ENCODE data around the gene IL17REL. TPM values are rescaled to one million over a fixed set of nuclear protein-coding genes. Genes with fewer than 3 reads are reported as not detected.

IL17REL gene
- total and polyA plus RNA-seq, 10 of the 15 experiments (the other 5 are each of a cell fraction or from before 2014, with no cell fraction given), result 0.03 TPM; not detected in 9

DNA sequence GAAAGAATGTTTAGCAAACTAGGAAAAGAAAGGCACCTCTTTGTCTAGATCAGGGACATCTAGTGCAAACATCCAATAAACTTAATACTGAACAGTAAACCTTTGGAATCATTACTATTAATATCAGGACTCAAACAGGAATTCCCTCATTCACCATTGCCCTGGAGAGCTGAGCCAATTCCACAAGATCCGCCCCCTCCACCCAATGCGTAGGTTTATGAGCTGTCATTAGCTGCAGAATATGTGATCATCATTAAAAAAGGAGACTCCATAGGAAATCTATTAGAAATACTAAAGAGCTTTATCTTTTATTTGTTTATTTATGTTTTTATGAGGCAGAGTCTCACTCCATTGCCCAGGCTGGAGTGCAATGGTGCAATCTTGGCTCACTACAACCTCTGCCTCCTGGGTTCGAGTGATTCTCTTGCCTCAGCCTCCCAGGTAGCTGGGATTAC, 5.5 kb downstream of the IL17REL start:
- POLR2A ChIA-PET, result interaction anchor here (1.1 kb wide), 1 partner anchor 10 kb away, joined by 4 read pairs; no protein-coding TSS in a partner anchor
- Histone ChIP-seq H3K27me3 (replicated peaks in 1 of 2; ENCODE audit: control insufficient read depth in 2 of 2, insufficient read depth in 2 of 2, low read length in 1 of 2) (no peaks in the 10 kb centered on the region), H3K9me3 (replicated peaks; ENCODE audit: control insufficient read depth, insufficient read depth, low read length) (no peaks in the 10 kb centered on the region), H3K36me3 (ENCODE audit: control insufficient read depth in 2 of 2, insufficient read depth in 2 of 2, low read length in 1 of 2) (no peaks in the 10 kb centered on the region), H3K4me1 (ENCODE audit: control insufficient read depth, insufficient read depth, low read length) (peaks cover 11% of the 10 kb centered on the region), H2AFZ (ENCODE audit: control insufficient read depth, low read depth, low read length) (no peak overlapping the region), H4K20me1 (ENCODE audit: control insufficient read depth, insufficient read depth) (no peaks in the 10 kb centered on the region), H3K4me3 (no peak overlapping the region), H3K9ac (ENCODE audit: control insufficient read depth, insufficient read depth, low read length) (no peak overlapping the region), H3K4me2 (ENCODE audit: control insufficient read depth, insufficient read depth) (no peak overlapping the region), H3K79me2 (ENCODE audit: control insufficient read depth, insufficient read depth, low read length) (no peaks in the 10 kb centered on the region), H3K27ac (ENCODE audit: control insufficient read depth, insufficient read depth) (no peak overlapping the region)
- CTCF ChIA-PET, result interaction anchor here (1.0 to 2.1 kb wide), 4 partner anchors 11 to 77 kb away, joined by 3 to 8 read pairs (median 6); no protein-coding TSS in a partner anchor
- no TSS peak for BruUV-seq (replicated peaks)
- no peak for FAIRE-seq
- ATAC-seq, result no peak
- intact Hi-C loops (cut with micrococcal nuclease; ENCODE audit: unreplicated experiment), result no loop called here
- DNase-seq (ENCODE audit: low read depth, low spot score), result no peak
- SMC1A ChIA-PET (ENCODE audit: uncharacterized antibody, unreplicated experiment), result no interaction called here
- 93% methylated on average over 3 of the region's 3 CpGs for WGBS (ENCODE audit: insufficient coverage, insufficient replicate concordance, low lambda C conversion rate, missing lambda C conversion rate)
- no peak for TF ChIP-seq ATF2 (IDR thresholded peaks at IDR 0.05; ENCODE audit: low read length)
- no peak for TF ChIP-seq HCFC1 (IDR thresholded peaks at IDR 0.05; ENCODE audit: low read length)
- RAD21 ChIA-PET (ENCODE audit: unreplicated experiment), result interaction anchor here (0.9 to 2.8 kb wide), 2 partner anchors 23 to 77 kb away, joined by 3 to 7 read pairs; no protein-coding TSS in a partner anchor
- in situ Hi-C loops (cut with MboI), result no loop called here

- CTCF ChIA-PET, result interaction anchor here (0.8 to 2.7 kb wide), 8 partner anchors 10 to 509 kb away, joined by 3 to 11 read pairs (median 3); no protein-coding TSS in a partner anchor
- no peak overlapping the region for H3K9ac ChIP-seq (ENCODE audit: control insufficient read depth, insufficient read depth, low read length)
- SMC1A ChIA-PET (ENCODE audit: uncharacterized antibody, unreplicated experiment), result interaction anchor here (0.9 kb wide), 1 partner anchor 28 kb away, joined by 3 read pairs; no protein-coding TSS in a partner anchor
- ATAC-seq (no peak), DNase-seq (ENCODE audit: low read depth, low spot score) (no peak), FAIRE-seq (no peak)
- POLR2A ChIA-PET, result no interaction called here
- no peaks in the 10 kb centered on the region for H3K9me3 ChIP-seq (replicated peaks; ENCODE audit: control insufficient read depth, insufficient read depth, low read length)
- no peak overlapping the region for H3K27ac ChIP-seq (ENCODE audit: control insufficient read depth, insufficient read depth)
- H3K4me2 ChIP-seq (ENCODE audit: control insufficient read depth, insufficient read depth), result no peak overlapping the region
- no peaks in the 10 kb centered on the region for H3K27me3 ChIP-seq (replicated peaks in 1 of 2; ENCODE audit: control insufficient read depth in 2 of 2, insufficient read depth in 2 of 2, low read length in 1 of 2)
- intact Hi-C loops (cut with micrococcal nuclease; ENCODE audit: unreplicated experiment), result no loop called here
- RAD21 ChIA-PET (ENCODE audit: unreplicated experiment), result interaction anchor here (0.7 to 2.8 kb wide), 2 partner anchors 25 to 74 kb away, joined by 3 to 7 read pairs; no protein-coding TSS in a partner anchor
- H3K4me1 ChIP-seq (ENCODE audit: control insufficient read depth, insufficient read depth, low read length), result no peaks in the 10 kb centered on the region
- H3K4me3 ChIP-seq, result no peak overlapping the region
- H4K20me1 ChIP-seq (ENCODE audit: control insufficient read depth, insufficient read depth), result no peaks in the 10 kb centered on the region
- in situ Hi-C loops (cut with MboI), result no loop called here
- H3K36me3 ChIP-seq (ENCODE audit: control insufficient read depth in 2 of 2, insufficient read depth in 2 of 2, low read length in 1 of 2), result no peaks in the 10 kb centered on the region
- H3K79me2 ChIP-seq (ENCODE audit: control insufficient read depth, insufficient read depth, low read length), result no peaks in the 10 kb centered on the region
- 24% methylated on average over 4 of the region's 4 CpGs for WGBS (ENCODE audit: insufficient coverage, insufficient replicate concordance, low lambda C conversion rate, missing lambda C conversion rate)
- no peak overlapping the region for H2AFZ ChIP-seq (ENCODE audit: control insufficient read depth, low read depth, low read length)
- no TSS peak for BruUV-seq (replicated peaks)
- TF ChIP-seq SP1 (IDR thresholded peaks at IDR 0.05; ENCODE audit: low read depth, low read length) (no peak), IRF4 (IDR thresholded peaks at IDR 0.05; ENCODE audit: low read depth, low read length) (no peak), ESRRA (IDR thresholded peaks at IDR 0.05; ENCODE audit: low read length) (no peak), CHD4 (IDR thresholded peaks at IDR 0.05) (no peak), PAX5 (IDR thresholded peaks at IDR 0.05; ENCODE audit: borderline replicate concordance, low read depth, low read length) (no peak), HCFC1 (IDR thresholded peaks at IDR 0.05; ENCODE audit: low read length) (no peak), SKIL (IDR thresholded peaks at IDR 0.05; ENCODE audit: low read depth, poor library complexity, severe bottlenecking) (no peak), NRF1 (conservative IDR thresholded peaks at IDR 0.05; ENCODE audit: low read depth, low read length) (no peak), PML (IDR thresholded peaks at IDR 0.05; ENCODE audit: low read length) (no peak)
- TF ChIP-seq, protein P1, sequence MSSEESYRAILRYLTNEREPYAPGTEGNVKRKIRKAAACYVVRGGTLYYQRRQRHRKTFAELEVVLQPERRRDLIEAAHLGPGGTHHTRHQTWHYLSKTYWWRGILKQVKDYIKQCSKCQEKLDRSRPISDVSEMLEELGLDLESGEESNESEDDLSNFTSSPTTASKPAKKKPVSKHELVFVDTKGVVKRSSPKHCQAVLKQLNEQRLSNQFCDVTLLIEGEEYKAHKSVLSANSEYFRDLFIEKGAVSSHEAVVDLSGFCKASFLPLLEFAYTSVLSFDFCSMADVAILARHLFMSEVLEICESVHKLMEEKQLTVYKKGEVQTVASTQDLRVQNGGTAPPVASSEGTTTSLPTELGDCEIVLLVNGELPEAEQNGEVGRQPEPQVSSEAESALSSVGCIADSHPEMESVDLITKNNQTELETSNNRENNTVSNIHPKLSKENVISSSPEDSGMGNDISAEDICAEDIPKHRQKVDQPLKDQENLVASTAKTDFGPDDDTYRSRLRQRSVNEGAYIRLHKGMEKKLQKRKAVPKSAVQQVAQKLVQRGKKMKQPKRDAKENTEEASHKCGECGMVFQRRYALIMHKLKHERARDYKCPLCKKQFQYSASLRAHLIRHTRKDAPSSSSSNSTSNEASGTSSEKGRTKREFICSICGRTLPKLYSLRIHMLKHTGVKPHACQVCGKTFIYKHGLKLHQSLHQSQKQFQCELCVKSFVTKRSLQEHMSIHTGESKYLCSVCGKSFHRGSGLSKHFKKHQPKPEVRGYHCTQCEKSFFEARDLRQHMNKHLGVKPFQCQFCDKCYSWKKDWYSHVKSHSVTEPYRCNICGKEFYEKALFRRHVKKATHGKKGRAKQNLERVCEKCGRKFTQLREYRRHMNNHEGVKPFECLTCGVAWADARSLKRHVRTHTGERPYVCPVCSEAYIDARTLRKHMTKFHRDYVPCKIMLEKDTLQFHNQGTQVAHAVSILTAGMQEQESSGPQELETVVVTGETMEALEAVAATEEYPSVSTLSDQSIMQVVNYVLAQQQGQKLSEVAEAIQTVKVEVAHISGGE (CRISPR knock-in tag; IDR thresholded peaks at IDR 0.05), result no peak
Measured at GRCh38 chr22:50004918-50005317, 7.6 kb downstream of the IL17REL start.
